PFSK-1 (cell line): ENCODE results near the gene TCAF1.

Experiments
- FOXP2 ChIP-seq: optimal IDR thresholded peaks from 2 replicates; pipeline ENCODE3; 2011; ENCODE audit warnings: borderline replicate concordance, control low read depth, inconsistent platforms; ENCODE audit not compliant: insufficient read depth; ENCODE audit errors: extremely low read length, extremely low read depth
- POLR2AphosphoS5 ChIP-seq: IDR thresholded peaks from 2 replicates; pipeline ENCODE4 v1.6.1; 2012; ENCODE audit warnings: low read depth, mild to moderate bottlenecking, control low read depth, low read length, moderate library complexity
- SIN3A ChIP-seq: IDR thresholded peaks from 2 replicates; pipeline ENCODE4 v1.6.1; 2012; ENCODE audit warnings: mild to moderate bottlenecking, low read length, moderate library complexity, borderline replicate concordance; ENCODE audit not compliant: insufficient read depth
- TAF1 ChIP-seq: IDR thresholded peaks from 2 replicates; pipeline ENCODE4 v1.6.1; 2012; ENCODE audit warnings: low read length, control low read depth, borderline replicate concordance; ENCODE audit not compliant: insufficient read depth
- TF ChIP-seq, protein P1 (sequence below), 2 experiments: IDR thresholded peaks; 2 replicates each; pipeline versions ENCODE4 v1.6.1 to v1.8.0; 2011 to 2012; ENCODE audit warnings: low read depth in 2 of 2, low read length in 2 of 2, control low read depth in 1 of 2, inconsistent platforms in 1 of 2, mild to moderate bottlenecking in 1 of 2, moderate library complexity in 1 of 2; ENCODE audit not compliant: insufficient read depth in 1 of 2

DNA sequence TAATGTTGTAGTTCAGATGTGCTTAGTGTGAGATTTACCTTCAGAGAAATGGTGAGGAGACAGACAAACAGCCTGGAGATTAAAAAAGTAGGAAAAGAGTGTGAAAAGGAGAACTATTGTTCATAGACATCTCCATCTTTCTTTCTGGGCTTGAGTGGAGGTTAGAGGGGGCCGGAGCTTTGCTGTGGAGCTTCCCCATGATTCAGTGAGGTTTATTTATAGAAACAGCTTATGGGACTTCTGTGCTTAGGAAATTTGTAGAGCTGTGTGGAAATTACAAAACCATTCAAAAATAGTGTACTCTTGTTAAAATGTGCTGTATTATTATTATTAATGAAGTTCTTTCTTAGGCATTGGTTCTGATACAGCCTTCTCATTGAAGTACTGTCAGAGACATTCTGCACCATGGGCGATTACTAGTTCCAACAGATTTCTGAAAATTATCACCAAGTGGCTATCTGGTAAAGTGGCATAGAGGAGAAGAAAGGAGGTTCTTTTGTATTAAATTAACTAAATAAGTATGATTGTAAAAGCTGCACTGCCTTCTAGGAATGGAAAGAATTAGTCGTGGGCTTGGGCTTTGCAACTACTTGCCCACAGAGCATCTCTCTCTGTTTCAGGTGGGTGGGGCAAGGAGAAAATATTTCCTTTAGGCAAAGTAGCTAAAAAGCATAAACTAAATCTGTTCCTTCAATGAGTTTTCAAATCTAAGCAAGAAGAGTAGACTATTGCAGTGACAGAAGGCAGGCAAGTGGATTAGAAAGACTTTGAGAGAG, 8.7 kb upstream of the TCAF1 start:
- TF ChIP-seq TAF1 (no peak), POLR2AphosphoS5 (no peak), FOXP2 (no peak), SIN3A (no peak)
- TF ChIP-seq, protein P1, sequence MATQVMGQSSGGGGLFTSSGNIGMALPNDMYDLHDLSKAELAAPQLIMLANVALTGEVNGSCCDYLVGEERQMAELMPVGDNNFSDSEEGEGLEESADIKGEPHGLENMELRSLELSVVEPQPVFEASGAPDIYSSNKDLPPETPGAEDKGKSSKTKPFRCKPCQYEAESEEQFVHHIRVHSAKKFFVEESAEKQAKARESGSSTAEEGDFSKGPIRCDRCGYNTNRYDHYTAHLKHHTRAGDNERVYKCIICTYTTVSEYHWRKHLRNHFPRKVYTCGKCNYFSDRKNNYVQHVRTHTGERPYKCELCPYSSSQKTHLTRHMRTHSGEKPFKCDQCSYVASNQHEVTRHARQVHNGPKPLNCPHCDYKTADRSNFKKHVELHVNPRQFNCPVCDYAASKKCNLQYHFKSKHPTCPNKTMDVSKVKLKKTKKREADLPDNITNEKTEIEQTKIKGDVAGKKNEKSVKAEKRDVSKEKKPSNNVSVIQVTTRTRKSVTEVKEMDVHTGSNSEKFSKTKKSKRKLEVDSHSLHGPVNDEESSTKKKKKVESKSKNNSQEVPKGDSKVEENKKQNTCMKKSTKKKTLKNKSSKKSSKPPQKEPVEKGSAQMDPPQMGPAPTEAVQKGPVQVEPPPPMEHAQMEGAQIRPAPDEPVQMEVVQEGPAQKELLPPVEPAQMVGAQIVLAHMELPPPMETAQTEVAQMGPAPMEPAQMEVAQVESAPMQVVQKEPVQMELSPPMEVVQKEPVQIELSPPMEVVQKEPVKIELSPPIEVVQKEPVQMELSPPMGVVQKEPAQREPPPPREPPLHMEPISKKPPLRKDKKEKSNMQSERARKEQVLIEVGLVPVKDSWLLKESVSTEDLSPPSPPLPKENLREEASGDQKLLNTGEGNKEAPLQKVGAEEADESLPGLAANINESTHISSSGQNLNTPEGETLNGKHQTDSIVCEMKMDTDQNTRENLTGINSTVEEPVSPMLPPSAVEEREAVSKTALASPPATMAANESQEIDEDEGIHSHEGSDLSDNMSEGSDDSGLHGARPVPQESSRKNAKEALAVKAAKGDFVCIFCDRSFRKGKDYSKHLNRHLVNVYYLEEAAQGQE (IDR thresholded peaks at IDR 0.05; ENCODE audit: insufficient read depth in 1 of 2, low read depth in 2 of 2, low read length in 2 of 2) = no peak
